T-helper 2 cell treated with Interferon-gamma antibody and Interleukin-4, amounts not matched to agents 100 ng/mL and 5 ng/mL, for 36 hours (primary cell): ENCODE measurements around the gene C1orf167. TPM values are rescaled to one million over a fixed set of nuclear protein-coding genes. Genes with fewer than 3 reads are reported as not detected.

Experiments used
- intact Hi-C: fragments of 100-400 bp; cut with micrococcal nuclease; formaldehyde crosslinking; loops from one replicate; pipeline ENCODE4 v1.15.1; 2023
- total RNA-seq: library from RNA; stranded (reverse); gene quantifications from 2 replicates; pipeline ENCODE4 v1.2.3, GENCODE V29; 2022

The C1orf167 gene
- total RNA-seq, 1 donor from 2014 or later: not detected

GRCh38 chr1:11800756-11801433 is 38.9 kb downstream of the C1orf167 start:
- intact Hi-C loops: loop anchor here (5.0 kb wide), 2 partner anchors 149 to 739 kb away; partner anchors contain the start of genes FBXO2, FBXO44 and SRM

GRCh38 chr1:11802616-11802972 is 40.6 kb downstream of the C1orf167 start:
- intact Hi-C loops: loop anchor here (5.0 kb wide), 2 partner anchors 150 to 740 kb away; partner anchors contain the start of genes FBXO2, FBXO44 and SRM

- intact Hi-C loops: loop anchor here (1.0 to 5.0 kb wide), 3 partner anchors 122 to 741 kb away; partner anchors contain the start of genes FBXO2, FBXO44, MAD2L2 and SRM
These were observed 41.2 kb downstream of the C1orf167 start for GRCh38 chr1:11802973-11803885.

- intact Hi-C loops: loop anchor here (1.0 to 5.0 kb wide), 3 partner anchors 123 to 742 kb away; partner anchors contain the start of genes FBXO2, FBXO44, MAD2L2 and SRM
These were observed 42.1 kb downstream of the C1orf167 start for GRCh38 chr1:11803924-11804665.

GRCh38 chr1:11804666-11805421 is 42.9 kb downstream of the C1orf167 start:
- intact Hi-C loops: loop anchor here (5.0 kb wide), 4 partner anchors 153 to 793 kb away; partner anchors contain the start of genes FBXO2, FBXO44, MTOR and SRM

GRCh38 chr1:11805422-11806306 is 43.7 kb downstream of the C1orf167 start, which contains the start of the genes CLCN6 and MTHFR:
Gene CLCN6, plus strand, starts transcription at chr1:11806191. Its CDS starts 72 bp downstream, at chr1:11806263.
Gene MTHFR, minus strand, starts transcription at chr1:11805964. Its CDS starts 2,848 bp downstream, at chr1:11803116.
- intact Hi-C loops: loop anchor here (1.0 to 5.0 kb wide), 5 partner anchors 69 to 793 kb away; partner anchors contain the start of genes AGTRAP, MFN2, MTOR and TARDBP

- intact Hi-C loops: loop anchor here (1.0 to 5.0 kb wide), 5 partner anchors 70 to 794 kb away; partner anchors contain the start of genes AGTRAP, MFN2, MTOR and TARDBP
These were observed 44.4 kb downstream of the C1orf167 start for GRCh38 chr1:11806307-11806936.

- intact Hi-C loops: loop anchor here (2.0 to 5.0 kb wide), 4 partner anchors 70 to 795 kb away; partner anchors contain the start of genes AGTRAP, MTOR and TARDBP
These were observed 45.1 kb downstream of the C1orf167 start for GRCh38 chr1:11807133-11807532.

- intact Hi-C loops: no loop called here
These were observed 51.0 kb downstream of the C1orf167 start for GRCh38 chr1:11813021-11813420.

GRCh38 chr1:11817192-11817591 is 55.2 kb downstream of the C1orf167 start:
- intact Hi-C loops: no loop called here

- intact Hi-C loops: no loop called here
These were observed 60.1 kb downstream of the C1orf167 start for GRCh38 chr1:11822091-11822490.

- intact Hi-C loops: no loop called here
These were observed 61.6 kb downstream of the C1orf167 start for GRCh38 chr1:11823366-11824137.

GRCh38 chr1:11825131-11825530 is 63.1 kb downstream of the C1orf167 start:
- intact Hi-C loops: no loop called here

- intact Hi-C loops: no loop called here
These were observed 65.0 kb downstream of the C1orf167 start for GRCh38 chr1:11826946-11827345.

- intact Hi-C loops: no loop called here
These were observed 66.5 kb downstream of the C1orf167 start for GRCh38 chr1:11828511-11828910.

GRCh38 chr1:11831945-11832725 is 70.1 kb downstream of the C1orf167 start:
- intact Hi-C loops: no loop called here

- intact Hi-C loops: no loop called here
These were observed 71.5 kb downstream of the C1orf167 start for GRCh38 chr1:11833497-11833896.
